Spleen (tissue), 11 donors: Measurements from ENCODE around the gene CTDSPL. TPM values are rescaled to one million over a fixed set of nuclear protein-coding genes. Genes with fewer than 3 reads are reported as not detected.
"Not testable (repeated sequence)": the region's sequence is repeated elsewhere in the genome, so short reads cannot be mapped to it uniquely, and the experiment has no call there.

ENCODE experiments used
- DNase-seq: peaks from one replicate; pipeline ENCODE4 v3.0.0-alpha.2; 2020
- H3K27ac ChIP-seq, 8 donors: fragments of 200-600 bp; sonication (generic) in 7 of 8; 1 replicate in 4 of 8; 2 replicates in 4 of 8; pipeline versions ENCODE4 v1.5.0 to v1.8.0; 2016 to 2021; ENCODE audit warnings: inconsistent platforms in 4 of 8, mild to moderate bottlenecking in 4 of 8, moderate library complexity in 1 of 8
- H3K27me3 ChIP-seq, 7 donors: fragments of 200-600 bp; sonication (generic) in 6 of 7; replicated peaks in 1 of 7; 1 replicate in 4 of 7; 2 replicates in 3 of 7; pipeline versions ENCODE4 v1.5.0 to v1.8.0; 2016 to 2021; ENCODE audit warnings: inconsistent platforms in 3 of 7, mild to moderate bottlenecking in 1 of 7
- H3K36me3 ChIP-seq, 6 donors: fragments of 200-600 bp; sonication (generic) in 5 of 6; 1 replicate in 4 of 6; 2 replicates in 2 of 6; pipeline versions ENCODE4 v1.5.0 to v1.8.0; 2016 to 2021; ENCODE audit warnings: inconsistent platforms in 2 of 6
- H3K4me1 ChIP-seq, 6 donors: fragments of 200-600 bp; sonication (generic) in 5 of 6; 1 replicate in 3 of 6; 2 replicates in 3 of 6; pipeline versions ENCODE4 v1.5.0 to v1.8.0; 2016 to 2021; ENCODE audit warnings: inconsistent platforms in 3 of 6
- H3K4me3 ChIP-seq, 8 donors: fragments of 200-600 bp; sonication (generic) in 7 of 8; 1 replicate in 4 of 8; 2 replicates in 4 of 8; pipeline versions ENCODE4 v1.5.0 to v1.8.0; 2016 to 2021; ENCODE audit warnings: inconsistent platforms in 4 of 8, mild to moderate bottlenecking in 4 of 8, moderate library complexity in 2 of 8
- H3K9me3 ChIP-seq, 8 donors: fragments of 200-600 bp; sonication (generic) in 7 of 8; 1 replicate in 4 of 8; 2 replicates in 4 of 8; pipeline versions ENCODE4 v1.5.0 to v1.8.0; 2016 to 2021; ENCODE audit warnings: inconsistent platforms in 4 of 8
- CTCF ChIP-seq, 11 experiments: fragments of 200-600 bp in 7 of 11; fragments of 450-650 bp in 4 of 11; sonication (generic) in 4 of 11; IDR thresholded peaks in 8 of 11; conservative IDR thresholded peaks in 3 of 11; 1 replicate in 7 of 11; 2 replicates in 4 of 11; pipeline versions ENCODE4 v1.4.0 to v1.8.0; 2016 to 2021; ENCODE audit warnings: antibody characterized with exemption in 11 of 11, inconsistent platforms in 4 of 11, mild to moderate bottlenecking in 1 of 11
- POLR2A ChIP-seq, 3 donors: fragments of 450-650 bp; IDR thresholded peaks; one replicate each; pipeline ENCODE4 v1.5.1; 2017; ENCODE audit warnings: antibody characterized with exemption in 3 of 3, mild to moderate bottlenecking in 1 of 3
- POLR2AphosphoS5 ChIP-seq, 3 donors: sonication (generic); formaldehyde crosslinking; IDR thresholded peaks; one replicate each; pipeline ENCODE4 v1.5.1; 2017; ENCODE audit warnings: antibody characterized with exemption in 3 of 3
- WGBS, 5 donors: extraction: QIAGEN DNeasy Blood & Tissue Kit in 3 of 5; methylation state at CpG; one replicate each; pipeline versions ENCODE4 v1.1.5 to v1.1.7; 2013 to 2018; 5-methylcytosine and 5-hydroxymethylcytosine counted together
- intact Hi-C: fragments of 100-400 bp; cut with DNase I; formaldehyde crosslinking; loops from one replicate; pipeline ENCODE4 v1.15.0; 2023; ENCODE audit warnings: low total_unique reads
- polyA plus RNA-seq, 3 donors: library from polyadenylated mRNA; stranded (reverse); fragments of 200-250 nt; gene quantifications; one replicate each; pipeline ENCODE4 v1.2.1, GENCODE V29; 2013
- total RNA-seq, 7 donors: library from RNA; depleted of rRNA in 3 of 7; stranded (reverse); fragments of >200 nt in 3 of 7; fragmentation: NEBNext Ultra II Directional in 4 of 7; extraction: Animal tissue kit (Norgen Biotek cat#: 25700) in 4 of 7; gene quantifications; one replicate each; pipeline versions ENCODE4 v1.1.0 to v1.2.1, GENCODE V29; 2016 to 2021
- donor health status: healthy with polysubstance abuse.
- donor health status: DM: no; HTN: no; CAD: no; lungs with moderate emphysema.
- donor health status: DM: no; HTN: no; CAD: no.
- donor health status: Bipolar disorder and iron deficiency.
- donor health status: healthy.
- donor health status: DM: no; HTN: no; CAD: no.
- donor health status: DM: yes; HTN: yes; CAD: no.

Gene CTDSPL
- total and polyA plus RNA-seq, 10 donors: 3.9 to 46.0 (median 26.2) TPM

GRCh38 chr3:37968813-37969595 is 107.3 kb downstream of the CTDSPL start:
- peaks cover 0 to 27% (median 0%) of the 10 kb centered on the region in 6 donors for H3K36me3 ChIP-seq
- H3K27ac ChIP-seq: peak overlapping the region; percentile 5 to 83 (median 68)
- H3K27me3 ChIP-seq: no peaks in the 10 kb centered on the region
- intact Hi-C loops: loop anchor here (5.0 kb wide), 1 partner anchor 112 kb away; no protein-coding TSS in a partner anchor
- TF ChIP-seq CTCF (IDR thresholded peaks at IDR 0.05 in 8 of 11, conservative IDR thresholded peaks at IDR 0.05 in 3 of 11): no peak
- peak in 2 of 3 donors; percentile 40 to 48 for TF ChIP-seq POLR2AphosphoS5 (IDR thresholded peaks at IDR 0.05)
- no peak overlapping the region for H3K4me3 ChIP-seq
- no peaks in the 10 kb centered on the region for H3K9me3 ChIP-seq
- DNase-seq: no peak
- WGBS, 5 donors: 59 to 78% (median 70%) methylated on average over 9 to 15 of the region's 15 CpGs
- H3K4me1 ChIP-seq: peaks cover 9 to 46% (median 32%) of the 10 kb centered on the region in 6 donors

GRCh38 chr3:37969596-37970100 is 108.0 kb downstream of the CTDSPL start:
- DNase-seq: no peak
- Histone ChIP-seq H3K36me3 (peaks cover 0 to 31% (median 0%) of the 10 kb centered on the region in 6 donors), H3K9me3 (no peaks in the 10 kb centered on the region), H3K4me3 (no peak overlapping the region), H3K27me3 (no peaks in the 10 kb centered on the region), H3K4me1 (peaks cover 9 to 50% (median 34%) of the 10 kb centered on the region in 6 donors), H3K27ac (peak overlapping the region; percentile 5 to 83 (median 68))
- peak in 1 of 3 donors; percentile 3 for TF ChIP-seq POLR2AphosphoS5 (IDR thresholded peaks at IDR 0.05)
- TF ChIP-seq POLR2A (IDR thresholded peaks at IDR 0.05): no peak
- TF ChIP-seq CTCF (IDR thresholded peaks at IDR 0.05 in 8 of 11, conservative IDR thresholded peaks at IDR 0.05 in 3 of 11): no peak
- WGBS, 5 donors: 46 to 64% (median 47%) methylated on average over 7 of the region's 7 CpGs
- intact Hi-C loops: loop anchor here (5.0 kb wide), 1 partner anchor 112 kb away; no protein-coding TSS in a partner anchor

- no peaks in the 10 kb centered on the region for H3K9me3 ChIP-seq
- no peaks in the 10 kb centered on the region for H3K27me3 ChIP-seq
- no peak for DNase-seq
- 89 to 95% (median 94%) methylated on average over 5 of the region's 5 CpGs for WGBS, 5 donors
- H3K4me3 ChIP-seq: no peak overlapping the region
- intact Hi-C loops: no loop called here
- peaks cover 0 to 35% (median 0%) of the 10 kb centered on the region in 6 donors for H3K36me3 ChIP-seq
- TF ChIP-seq POLR2A (IDR thresholded peaks at IDR 0.05): no peak
- no peak for TF ChIP-seq POLR2AphosphoS5 (IDR thresholded peaks at IDR 0.05)
- H3K27ac ChIP-seq: peak overlapping the region in 1 of 8 donors; percentile 83
- H3K4me1 ChIP-seq: peaks cover 9 to 50% (median 33%) of the 10 kb centered on the region in 6 donors
These were observed 109.1 kb downstream of the CTDSPL start for GRCh38 chr3:37970802-37971201.

- H3K4me3 ChIP-seq: no peak overlapping the region
- intact Hi-C loops: no loop called here
- no peak for DNase-seq
- no peaks in the 10 kb centered on the region for H3K9me3 ChIP-seq
- H3K27me3 ChIP-seq: no peaks in the 10 kb centered on the region
- TF ChIP-seq POLR2A (IDR thresholded peaks at IDR 0.05): no peak
- no peak for TF ChIP-seq CTCF (IDR thresholded peaks at IDR 0.05 in 8 of 11, conservative IDR thresholded peaks at IDR 0.05 in 3 of 11)
- TF ChIP-seq POLR2AphosphoS5 (IDR thresholded peaks at IDR 0.05): no peak
- peaks cover 0 to 42% (median under 1%) of the 10 kb centered on the region in 6 donors for H3K36me3 ChIP-seq
- peaks cover 9 to 50% (median 33%) of the 10 kb centered on the region in 6 donors for H3K4me1 ChIP-seq
- no peak overlapping the region for H3K27ac ChIP-seq
These were observed 109.8 kb downstream of the CTDSPL start for GRCh38 chr3:37971467-37971866.

GRCh38 chr3:37972056-37972455 is 110.4 kb downstream of the CTDSPL start:
- peaks cover 7 to 46% (median 31%) of the 10 kb centered on the region in 6 donors for H3K4me1 ChIP-seq
- H3K9me3 ChIP-seq, H3K27ac ChIP-seq, H3K4me3 ChIP-seq, intact Hi-C loops, DNase-seq, H3K27me3 ChIP-seq: not testable (repeated sequence)
- peaks cover 0 to 46% (median 2%) of the 10 kb centered on the region in 6 donors for H3K36me3 ChIP-seq
- whole genome bisulfite sequencing, 5 donors: 87 to 97% (median 92%) methylated on average over 8 of the region's 8 CpGs
